Neuronal stem cell (in vitro differentiated cells): ENCODE measurements around the gene UBXN1.

Experiments used
- DNase-seq: peaks from one replicate; pipeline ENCODE4 v3.0.0-alpha.2; 2013; ENCODE audit warnings: low spot score
- H2AFZ ChIP-seq: one replicate; pipeline ENCODE4 v1.6.1; 2013; ENCODE audit warnings: mild to moderate bottlenecking, low read length, inconsistent platforms
- H2AK5ac ChIP-seq: 2 replicates; pipeline ENCODE4 v1.6.1; 2013; ENCODE audit warnings: low read depth, mild to moderate bottlenecking, inconsistent platforms, low read length, moderate library complexity, mixed read lengths
- H2BK120ac ChIP-seq: 2 replicates; pipeline ENCODE4 v1.6.1; 2013; ENCODE audit warnings: low read depth, mild to moderate bottlenecking, inconsistent platforms, low read length, moderate library complexity, mixed read lengths
- H2BK12ac ChIP-seq: one replicate; pipeline ENCODE4 v1.6.1; 2013; ENCODE audit warnings: low read length, inconsistent platforms
- H2BK15ac ChIP-seq: 2 replicates; pipeline ENCODE4 v1.6.1; 2013; ENCODE audit warnings: mild to moderate bottlenecking, low read length, inconsistent platforms, mixed read lengths
- H2BK5ac ChIP-seq: one replicate; pipeline ENCODE4 v1.6.1; 2013; ENCODE audit warnings: inconsistent platforms, mild to moderate bottlenecking, low read length, moderate library complexity
- H3K14ac ChIP-seq: one replicate; pipeline ENCODE4 v1.6.1; 2013; ENCODE audit warnings: low read length, inconsistent platforms
- H3K18ac ChIP-seq: 2 replicates; pipeline ENCODE4 v1.6.1; 2013; ENCODE audit warnings: low read length, inconsistent platforms
- H3K23ac ChIP-seq: 2 replicates; pipeline ENCODE4 v1.6.1; 2013; ENCODE audit warnings: low read depth, mild to moderate bottlenecking, mixed read lengths, low read length, inconsistent platforms; ENCODE audit not compliant: poor library complexity
- H3K27ac ChIP-seq: replicated peaks from 3 replicates; pipeline ENCODE4 v1.5.1; 2013; ENCODE audit warnings: low read length, inconsistent platforms
- H3K27me3 ChIP-seq, 3 experiments: 2 replicates each; pipeline ENCODE4 v1.6.1; 2013; ENCODE audit warnings: low read length in 3 of 3, mild to moderate bottlenecking in 2 of 3, inconsistent platforms in 1 of 3, low read depth in 1 of 3, mixed read lengths in 1 of 3, moderate library complexity in 1 of 3; ENCODE audit not compliant: control insufficient read depth in 3 of 3, insufficient read depth in 3 of 3
- H3K36me3 ChIP-seq, 2 donors: replicated peaks in 1 of 2; 2 replicates each; pipeline ENCODE4 v1.6.1; 2013; ENCODE audit warnings: low read length in 2 of 2; ENCODE audit not compliant: control insufficient read depth in 2 of 2, insufficient read depth in 2 of 2
- H3K4ac ChIP-seq: 2 replicates; pipeline ENCODE4 v1.6.1; 2013; ENCODE audit warnings: inconsistent platforms, mild to moderate bottlenecking, low read length, moderate library complexity
- H3K4me1 ChIP-seq, 2 donors: 1 replicate in 1 of 2; 2 replicates in 1 of 2; pipeline ENCODE4 v1.6.1; 2013; ENCODE audit warnings: low read length in 2 of 2, low read depth in 1 of 2; ENCODE audit not compliant: control insufficient read depth in 2 of 2, insufficient read depth in 1 of 2
- H3K4me2 ChIP-seq: one replicate; pipeline ENCODE4 v1.6.1; 2013; ENCODE audit warnings: mild to moderate bottlenecking, low read length, inconsistent platforms; ENCODE audit not compliant: insufficient read depth, poor library complexity, severe bottlenecking
- H3K4me3 ChIP-seq, 2 donors: 2 replicates each; pipeline ENCODE4 v1.5.1; 2013; ENCODE audit warnings: low read length in 2 of 2, mild to moderate bottlenecking in 2 of 2, inconsistent platforms in 1 of 2, moderate library complexity in 1 of 2
- H3K79me1 ChIP-seq: one replicate; pipeline ENCODE4 v1.6.1; 2013; ENCODE audit warnings: low read depth, mild to moderate bottlenecking, inconsistent platforms, low read length, moderate library complexity
- H3K9ac ChIP-seq: one replicate; pipeline ENCODE4 v1.6.1; 2013; ENCODE audit warnings: mild to moderate bottlenecking, low read depth, low read length, inconsistent platforms; ENCODE audit not compliant: poor library complexity
- H3K9me3 ChIP-seq, 2 donors: replicated peaks in 1 of 2; 2 replicates each; pipeline versions ENCODE3 to v1.6.1; 2013; ENCODE audit warnings: low read length in 2 of 2, mild to moderate bottlenecking in 2 of 2, inconsistent platforms in 1 of 2, low read depth in 1 of 2, mixed read lengths in 1 of 2, moderate library complexity in 1 of 2; ENCODE audit not compliant: control insufficient read depth in 2 of 2, insufficient read depth in 1 of 2
- H4K8ac ChIP-seq: one replicate; pipeline ENCODE4 v1.6.1; 2013; ENCODE audit warnings: low read depth, mild to moderate bottlenecking, inconsistent platforms, low read length, moderate library complexity
- H4K91ac ChIP-seq: one replicate; pipeline ENCODE4 v1.6.1; 2013; ENCODE audit warnings: low read length, low read depth, mild to moderate bottlenecking, inconsistent platforms; ENCODE audit not compliant: poor library complexity
- WGBS, 2 donors: extraction: QIAGEN DNeasy Blood & Tissue Kit; methylation state at CpG; one replicate each; pipeline ENCODE4 v1.1.7; 2013; ENCODE audit warnings: missing lambda C conversion rate in 2 of 2, mixed read lengths in 1 of 2; ENCODE audit not compliant: insufficient read length in 2 of 2, insufficient replicate concordance in 1 of 2; ENCODE audit errors: extremely low coverage in 2 of 2; 5-methylcytosine and 5-hydroxymethylcytosine counted together

The UBXN1 gene

DNA sequence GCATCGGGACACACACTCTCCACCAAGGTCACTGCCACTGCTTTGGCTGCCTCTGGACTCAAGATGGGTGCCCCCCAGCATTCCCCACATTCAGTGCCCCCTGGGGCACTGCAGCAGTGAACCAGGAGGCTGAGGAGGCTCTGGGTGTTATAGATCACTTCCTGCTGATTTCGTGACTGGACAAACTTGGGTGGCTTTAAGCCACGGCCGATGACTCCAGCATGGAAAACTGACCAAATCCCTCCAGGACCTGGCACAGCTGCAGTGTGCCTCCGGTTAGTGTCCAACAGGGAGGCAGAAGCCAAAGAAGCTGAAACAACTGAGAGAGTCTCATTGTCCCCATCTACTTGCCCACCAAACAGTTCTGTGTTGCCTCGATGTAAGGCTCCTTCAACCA lies 31.3 kb downstream of the UBXN1 start:
- Histone ChIP-seq H3K9ac (no peak overlapping the region), H2BK5ac (no peak overlapping the region), H3K18ac (no peak overlapping the region), H3K4me2 (no peak overlapping the region), H3K14ac (no peak overlapping the region), H3K4me3 (no peak overlapping the region), H3K23ac (peak overlapping the region; percentile 87), H3K79me1 (peaks cover 12% of the 10 kb centered on the region), H3K4ac (no peak overlapping the region), H3K27me3 (no peaks in the 10 kb centered on the region), H2BK120ac (no peak overlapping the region), H4K8ac (no peak overlapping the region), H2AFZ (no peak overlapping the region), H3K27ac (no peak overlapping the region), H2BK12ac (no peak overlapping the region), H3K9me3 (no peaks in the 10 kb centered on the region), H4K91ac (no peak overlapping the region), H3K4me1 (peaks cover 4 to 8% of the 10 kb centered on the region in 2 donors), H3K36me3 (peaks cover 27 to 60% of the 10 kb centered on the region in 2 donors), H2BK15ac (no peak overlapping the region), H2AK5ac (no peak overlapping the region)
- no CpG with 5 or more reads among the region's 6 CpGs for WGBS, 2 donors
- no peak for DNase-seq

DNA sequence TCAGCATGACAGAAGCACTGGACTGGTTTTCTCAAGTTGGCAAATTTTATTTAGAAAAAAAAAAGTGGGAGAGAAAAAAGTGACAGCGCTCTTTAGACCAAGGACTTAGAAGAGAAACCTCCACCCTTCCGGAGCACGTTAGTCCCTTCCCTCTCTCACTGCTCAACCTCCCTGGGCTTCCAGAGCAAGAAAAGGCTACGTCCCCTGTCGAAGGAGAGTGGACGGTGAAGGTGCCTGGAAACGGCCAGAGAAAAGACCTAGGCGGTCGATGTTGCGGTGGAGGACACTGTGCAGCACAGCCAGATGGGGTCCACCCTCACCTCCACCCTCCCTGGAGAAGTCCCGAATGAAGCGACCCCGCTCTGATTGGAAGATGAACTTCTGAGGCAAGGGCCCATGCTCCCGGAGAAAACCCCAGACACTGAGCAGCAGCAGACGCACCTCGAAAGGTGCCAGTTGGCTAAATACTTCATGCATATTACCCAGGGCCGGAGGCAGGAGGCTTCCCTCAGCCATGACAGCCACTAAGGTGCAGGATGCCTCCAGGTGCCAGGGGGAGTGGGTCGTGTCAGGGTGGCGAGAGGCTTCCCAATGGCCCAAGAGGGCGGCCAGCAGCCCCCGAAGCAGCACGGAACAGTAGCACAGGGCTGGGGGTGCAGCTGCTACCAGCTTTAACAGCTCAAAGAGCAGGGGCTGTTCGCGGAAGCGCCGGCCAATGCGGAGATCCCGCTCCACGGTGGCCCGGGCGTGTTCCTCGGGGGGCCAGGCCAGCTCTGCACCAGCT lies 31.9 kb downstream of the UBXN1 start:
- H3K4me1 ChIP-seq: peaks cover 4 to 5% of the 10 kb centered on the region in 2 donors
- peaks cover 9% of the 10 kb centered on the region for H3K79me1 ChIP-seq
- H3K14ac ChIP-seq: no peak overlapping the region
- no peak overlapping the region for H2BK5ac ChIP-seq
- no peak overlapping the region for H2BK120ac ChIP-seq
- H3K27ac ChIP-seq: no peak overlapping the region
- H3K27me3 ChIP-seq: no peaks in the 10 kb centered on the region
- H3K9ac ChIP-seq: no peak overlapping the region
- H3K23ac ChIP-seq: peak overlapping the region; percentile 87
- no peak overlapping the region for H3K4ac ChIP-seq
- DNase-seq: no peak
- H2AFZ ChIP-seq: no peak overlapping the region
- no peak overlapping the region for H4K91ac ChIP-seq
- H2BK15ac ChIP-seq: no peak overlapping the region
- H3K4me3 ChIP-seq: no peak overlapping the region
- no peak overlapping the region for H2BK12ac ChIP-seq
- no CpG with 5 or more reads among the region's 32 CpGs for WGBS, 2 donors
- peaks cover 27 to 64% of the 10 kb centered on the region in 2 donors for H3K36me3 ChIP-seq
- no peak overlapping the region for H3K18ac ChIP-seq
- no peak overlapping the region for H3K4me2 ChIP-seq
- no peaks in the 10 kb centered on the region for H3K9me3 ChIP-seq
- H4K8ac ChIP-seq: no peak overlapping the region
- H2AK5ac ChIP-seq: no peak overlapping the region

GRCh38 chr11:62645946-62646824 lies 32.7 kb downstream of the UBXN1 start, which contains the start of gene GANAB:
Gene GANAB, minus strand, starts transcription at chr11:62646613. Its CDS starts 14 bp downstream, at chr11:62646599.
- no peak within 1 kb of the TSS for H2BK12ac ChIP-seq
- H2BK5ac ChIP-seq: peak within 1 kb of the TSS; percentile 97
- H2BK120ac ChIP-seq: no peak within 1 kb of the TSS
- H3K4me2 ChIP-seq: peak within 1 kb of the TSS; percentile 90
- peak within 1 kb of the TSS; percentile 2 for H2AK5ac ChIP-seq
- H3K4me3 ChIP-seq: peak within 1 kb of the TSS; percentile 90 to 91
- H3K14ac ChIP-seq: no peak within 1 kb of the TSS
- H3K9ac ChIP-seq: peak within 1 kb of the TSS; percentile 78
- no CpG with 5 or more reads among the region's 73 CpGs for WGBS, 2 donors
- H3K4me1 ChIP-seq: peaks cover 4% of the 10 kb centered on the region in 2 donors
- no peaks in the 10 kb centered on the region for H3K27me3 ChIP-seq
- no peaks in the 10 kb centered on the region for H3K9me3 ChIP-seq
- peaks cover 9% of the 10 kb centered on the region for H3K79me1 ChIP-seq
- no peak within 1 kb of the TSS for H4K8ac ChIP-seq
- DNase-seq: peak; percentile 97
- H3K18ac ChIP-seq: peak within 1 kb of the TSS; percentile 93
- peak within 1 kb of the TSS; percentile 75 for H3K27ac ChIP-seq
- peak within 1 kb of the TSS; percentile 92 for H3K4ac ChIP-seq
- H3K23ac ChIP-seq: peak within 1 kb of the TSS; percentile 98
- H3K36me3 ChIP-seq: peaks cover 27 to 68% of the 10 kb centered on the region in 2 donors
- no peak within 1 kb of the TSS for H4K91ac ChIP-seq
- peak within 1 kb of the TSS; percentile 92 for H2AFZ ChIP-seq
- no peak within 1 kb of the TSS for H2BK15ac ChIP-seq

DNA sequence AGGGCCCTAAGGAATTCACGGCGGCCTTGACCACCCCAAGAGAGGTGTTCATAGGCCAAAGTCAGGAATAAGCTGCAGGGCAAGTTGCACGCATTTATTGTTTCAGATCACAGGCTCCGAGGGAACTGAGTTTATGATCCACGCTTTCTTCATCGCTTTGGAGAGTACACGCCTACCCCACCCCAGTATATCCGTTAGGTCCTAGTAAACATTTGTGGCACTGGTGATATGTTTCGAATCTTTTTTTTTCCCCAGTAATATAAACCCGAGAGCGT lies 33.3 kb downstream of the UBXN1 start:
- no peaks in the 10 kb centered on the region for H3K27me3 ChIP-seq
- no peak overlapping the region for H2BK15ac ChIP-seq
- no peak overlapping the region for H4K91ac ChIP-seq
- no peak overlapping the region for H3K18ac ChIP-seq
- peak overlapping the region; percentile 92 for H2AFZ ChIP-seq
- no peak overlapping the region for H4K8ac ChIP-seq
- H3K9ac ChIP-seq: peak overlapping the region; percentile 78
- H2BK5ac ChIP-seq: peak overlapping the region; percentile 97
- peaks cover 11% of the 10 kb centered on the region for H3K79me1 ChIP-seq
- H3K23ac ChIP-seq: no peak overlapping the region
- DNase-seq: no peak
- no peak overlapping the region for H2BK120ac ChIP-seq
- H2BK12ac ChIP-seq: no peak overlapping the region
- H3K4me3 ChIP-seq: peak overlapping the region; percentile 90 to 91
- no CpG with 5 or more reads among the region's 11 CpGs for WGBS, 2 donors
- no peaks in the 10 kb centered on the region for H3K9me3 ChIP-seq
- no peak overlapping the region for H3K14ac ChIP-seq
- peaks cover 27 to 71% of the 10 kb centered on the region in 2 donors for H3K36me3 ChIP-seq
- peak overlapping the region; percentile 90 for H3K4me2 ChIP-seq
- no peak overlapping the region for H3K4ac ChIP-seq
- peaks cover 4% of the 10 kb centered on the region in 2 donors for H3K4me1 ChIP-seq
- H2AK5ac ChIP-seq: no peak overlapping the region
- peak overlapping the region; percentile 75 for H3K27ac ChIP-seq
